ENCODE measurements around the gene ARFGEF2. TPM values are rescaled to one million over a fixed set of nuclear protein-coding genes. Genes with fewer than 3 reads are reported as not detected.
A peak's percentile ranks its signal among the peaks of the same experiment; 100 is the strongest.

ARFGEF2 gene
- 23.6 to 24.7 TPM (median 23.8 TPM) in 3 replicates for total RNA-seq

DNA sequence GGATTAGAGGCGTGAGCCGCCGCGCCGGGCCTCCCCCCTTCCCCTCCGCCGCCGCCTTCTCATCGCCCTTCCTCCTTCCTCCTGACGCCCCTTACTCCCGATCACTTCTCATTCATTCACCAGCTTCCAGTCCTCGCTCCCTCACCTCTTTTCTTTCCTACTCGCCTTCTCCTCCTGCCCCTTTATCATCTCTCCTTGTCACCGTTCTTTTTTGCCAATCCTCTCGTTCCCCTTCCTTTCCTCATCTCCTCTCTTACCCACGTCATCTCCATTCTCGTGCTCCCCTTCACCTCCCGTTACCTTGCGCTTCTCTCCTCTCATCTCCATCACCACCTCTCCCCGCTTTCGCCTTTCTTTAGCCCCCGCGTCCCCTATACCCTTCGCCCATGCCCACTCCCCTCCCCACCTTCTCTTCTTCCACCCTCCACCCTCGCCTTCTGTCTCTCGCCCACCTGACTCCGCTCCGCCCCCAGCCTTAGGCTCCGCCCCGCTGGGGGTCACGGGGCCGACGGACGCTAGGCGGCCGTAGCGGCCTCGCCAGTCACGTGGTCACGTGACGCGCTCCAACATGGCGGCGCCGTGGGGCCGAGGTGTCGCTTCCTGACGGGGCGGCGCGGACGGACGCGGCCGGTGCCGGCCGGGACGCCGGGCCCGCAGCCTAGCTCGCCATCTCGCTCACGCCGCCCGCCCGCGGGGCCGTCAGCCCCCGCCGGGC, at the start of gene ARFGEF2:
TSS of gene ARFGEF2 (plus strand) at position 544 of the 715 bp plus-strand sequence. CDS start 179 bp downstream, outside the sequence.
- peak within 1 kb of the TSS; percentile 96 for H3K27ac Mint-ChIP-seq
- peak within 1 kb of the TSS; percentile 83 for H3K4me3 Mint-ChIP-seq
- peaks cover 2% of the 10 kb centered on the region for H3K27me3 Mint-ChIP-seq (ENCODE audit: low read depth)
- H3K9me3 Mint-ChIP-seq, result no peaks in the 10 kb centered on the region
- H3K36me3 Mint-ChIP-seq, result no peaks in the 10 kb centered on the region
- TF ChIP-seq, protein P1, sequence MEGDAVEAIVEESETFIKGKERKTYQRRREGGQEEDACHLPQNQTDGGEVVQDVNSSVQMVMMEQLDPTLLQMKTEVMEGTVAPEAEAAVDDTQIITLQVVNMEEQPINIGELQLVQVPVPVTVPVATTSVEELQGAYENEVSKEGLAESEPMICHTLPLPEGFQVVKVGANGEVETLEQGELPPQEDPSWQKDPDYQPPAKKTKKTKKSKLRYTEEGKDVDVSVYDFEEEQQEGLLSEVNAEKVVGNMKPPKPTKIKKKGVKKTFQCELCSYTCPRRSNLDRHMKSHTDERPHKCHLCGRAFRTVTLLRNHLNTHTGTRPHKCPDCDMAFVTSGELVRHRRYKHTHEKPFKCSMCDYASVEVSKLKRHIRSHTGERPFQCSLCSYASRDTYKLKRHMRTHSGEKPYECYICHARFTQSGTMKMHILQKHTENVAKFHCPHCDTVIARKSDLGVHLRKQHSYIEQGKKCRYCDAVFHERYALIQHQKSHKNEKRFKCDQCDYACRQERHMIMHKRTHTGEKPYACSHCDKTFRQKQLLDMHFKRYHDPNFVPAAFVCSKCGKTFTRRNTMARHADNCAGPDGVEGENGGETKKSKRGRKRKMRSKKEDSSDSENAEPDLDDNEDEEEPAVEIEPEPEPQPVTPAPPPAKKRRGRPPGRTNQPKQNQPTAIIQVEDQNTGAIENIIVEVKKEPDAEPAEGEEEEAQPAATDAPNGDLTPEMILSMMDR (IDR thresholded peaks at IDR 0.05; ENCODE audit: unreplicated experiment), result no peak
- H3K4me1 Mint-ChIP-seq, result peaks cover 24% of the 10 kb centered on the region
- peak; percentile 78 to 85 for DNase-seq (ENCODE audit: low spot score in 2 of 2, unreplicated experiment in 2 of 2)

DNA sequence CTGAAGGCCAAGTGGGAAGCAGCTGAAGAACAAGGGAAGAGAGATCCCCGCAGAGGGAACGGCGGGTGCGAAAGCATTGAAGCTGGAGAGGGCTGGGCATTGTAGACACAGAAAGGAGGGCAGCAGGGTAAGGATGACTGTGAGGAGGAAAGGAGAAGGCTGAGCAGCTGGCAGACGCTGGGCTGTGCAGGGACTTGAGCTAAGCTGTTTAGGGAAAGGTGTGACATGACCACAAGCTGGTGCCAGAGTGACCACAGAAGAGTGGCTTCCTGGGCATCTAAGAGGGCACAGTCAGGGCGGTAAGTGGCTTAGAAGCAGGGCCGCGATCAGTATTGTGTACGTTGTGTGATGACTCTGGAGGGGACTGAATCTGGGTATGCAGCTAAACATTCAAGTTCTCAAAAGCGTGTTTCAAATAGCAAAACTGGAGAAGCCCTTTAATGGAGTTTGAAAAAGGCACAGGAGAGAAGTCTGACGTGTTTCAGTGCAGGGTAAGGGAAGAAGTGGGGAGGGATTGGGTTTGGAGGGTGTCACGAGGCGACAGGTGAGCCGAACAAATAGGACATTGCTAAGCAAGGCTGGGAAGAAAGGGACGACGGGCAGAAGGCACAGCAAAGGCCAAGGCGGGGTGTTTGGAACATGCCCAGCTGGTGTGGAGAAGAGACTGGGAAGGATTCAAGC, 46.1 kb upstream of the ARFGEF2 start:
- Mint-ChIP-seq H3K27ac (no peak overlapping the region), H3K4me1 (peaks cover 5% of the 10 kb centered on the region), H3K27me3 (ENCODE audit: low read depth) (no peaks in the 10 kb centered on the region), H3K4me3 (no peak overlapping the region), H3K36me3 (no peaks in the 10 kb centered on the region), H3K9me3 (no peaks in the 10 kb centered on the region)
- TF ChIP-seq, protein P1 (IDR thresholded peaks at IDR 0.05; ENCODE audit: unreplicated experiment), result no peak
- no peak for DNase-seq (ENCODE audit: low spot score in 2 of 2, unreplicated experiment in 2 of 2)

- TF ChIP-seq, protein P1 (IDR thresholded peaks at IDR 0.05; ENCODE audit: unreplicated experiment), result no peak
- H3K4me1 Mint-ChIP-seq, result peaks cover 5% of the 10 kb centered on the region
- no peak for DNase-seq (ENCODE audit: low spot score in 2 of 2, unreplicated experiment in 2 of 2)
- H3K27me3 Mint-ChIP-seq (ENCODE audit: low read depth), result no peaks in the 10 kb centered on the region
- no peak overlapping the region for H3K27ac Mint-ChIP-seq
- no peaks in the 10 kb centered on the region for H3K36me3 Mint-ChIP-seq
- no peaks in the 10 kb centered on the region for H3K9me3 Mint-ChIP-seq
- H3K4me3 Mint-ChIP-seq, result no peak overlapping the region
These were observed 45.6 kb upstream of the ARFGEF2 start for GRCh38 chr20:48875914-48876240.

GRCh38 chr20:48877304-48877703, 44.2 kb upstream of the ARFGEF2 start:
- Mint-ChIP-seq H3K9me3 (no peaks in the 10 kb centered on the region), H3K36me3 (no peaks in the 10 kb centered on the region), H3K27ac (no peak overlapping the region), H3K27me3 (ENCODE audit: low read depth) (no peaks in the 10 kb centered on the region), H3K4me3 (no peak overlapping the region), H3K4me1 (peaks cover 5% of the 10 kb centered on the region)
- TF ChIP-seq, protein P1 (IDR thresholded peaks at IDR 0.05; ENCODE audit: unreplicated experiment), result no peak
- DNase-seq (ENCODE audit: low spot score in 2 of 2, unreplicated experiment in 2 of 2), result no peak

DNA sequence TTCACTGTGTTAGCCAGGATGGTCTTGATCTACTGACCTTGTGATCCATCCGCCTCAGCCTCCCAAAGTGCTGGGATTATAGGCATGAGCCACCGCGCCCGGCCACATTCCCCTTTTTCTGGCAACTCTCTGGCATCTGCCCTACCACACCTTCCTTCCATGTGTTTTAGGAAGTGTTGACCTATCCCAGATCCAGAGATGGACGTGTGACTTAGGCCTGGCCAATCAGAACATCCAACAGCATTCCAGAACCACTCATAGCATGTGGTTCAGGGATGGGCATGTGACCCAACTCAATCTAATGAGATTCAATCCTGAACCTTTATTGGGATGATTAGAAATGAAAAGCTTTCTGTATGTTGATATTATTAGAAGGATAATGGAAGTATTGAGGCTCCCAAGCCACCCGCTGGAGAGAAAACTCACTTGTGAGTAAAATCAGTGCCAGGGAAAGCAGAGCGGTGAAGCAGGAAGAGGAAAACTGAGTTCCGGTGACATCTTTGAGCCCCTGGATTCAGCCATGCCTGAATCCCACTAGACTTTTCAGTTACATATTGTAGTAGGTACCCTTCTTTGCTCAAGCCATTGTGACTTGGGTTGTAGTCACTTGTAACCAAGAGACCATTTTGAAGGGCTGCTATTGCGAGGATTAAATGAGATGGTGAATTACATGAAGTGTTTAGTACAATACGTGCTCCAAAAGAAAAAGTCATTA, 42.8 kb upstream of the ARFGEF2 start:
- Mint-ChIP-seq H3K36me3 (no peaks in the 10 kb centered on the region), H3K4me3 (no peak overlapping the region), H3K9me3 (no peaks in the 10 kb centered on the region), H3K27ac (no peak overlapping the region), H3K27me3 (ENCODE audit: low read depth) (no peaks in the 10 kb centered on the region), H3K4me1 (peaks cover 5% of the 10 kb centered on the region)
- TF ChIP-seq, protein P1 (IDR thresholded peaks at IDR 0.05; ENCODE audit: unreplicated experiment), result no peak
- no peak for DNase-seq (ENCODE audit: low spot score in 2 of 2, unreplicated experiment in 2 of 2)

Measured in mesothelial cell of epicardium (in vitro differentiated cells).